Measurements from ENCODE around the gene LUC7L.
"Not testable (repeated sequence)": the region's sequence is repeated elsewhere in the genome, so short reads cannot be mapped to it uniquely, and the experiment has no call there.

LUC7L gene

DNA sequence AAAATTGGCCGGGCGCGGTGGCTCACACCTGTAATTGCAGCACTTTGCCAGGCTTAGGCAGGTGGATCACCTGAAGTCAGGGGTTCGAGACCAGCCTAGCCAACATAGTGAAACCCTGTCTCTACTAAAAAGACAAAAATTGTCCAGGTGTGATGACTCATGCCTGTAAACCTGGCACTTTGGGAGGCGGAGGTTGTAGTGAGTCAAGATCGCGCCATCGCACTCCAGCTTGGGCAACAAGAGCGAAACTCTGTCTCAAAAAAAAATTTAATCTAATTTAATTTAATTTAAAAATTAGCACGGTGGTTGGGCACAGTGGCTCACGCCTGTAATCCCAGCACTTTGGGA lies 50.6 kb downstream of the LUC7L start:
- FAIRE-seq = no peak

DNA sequence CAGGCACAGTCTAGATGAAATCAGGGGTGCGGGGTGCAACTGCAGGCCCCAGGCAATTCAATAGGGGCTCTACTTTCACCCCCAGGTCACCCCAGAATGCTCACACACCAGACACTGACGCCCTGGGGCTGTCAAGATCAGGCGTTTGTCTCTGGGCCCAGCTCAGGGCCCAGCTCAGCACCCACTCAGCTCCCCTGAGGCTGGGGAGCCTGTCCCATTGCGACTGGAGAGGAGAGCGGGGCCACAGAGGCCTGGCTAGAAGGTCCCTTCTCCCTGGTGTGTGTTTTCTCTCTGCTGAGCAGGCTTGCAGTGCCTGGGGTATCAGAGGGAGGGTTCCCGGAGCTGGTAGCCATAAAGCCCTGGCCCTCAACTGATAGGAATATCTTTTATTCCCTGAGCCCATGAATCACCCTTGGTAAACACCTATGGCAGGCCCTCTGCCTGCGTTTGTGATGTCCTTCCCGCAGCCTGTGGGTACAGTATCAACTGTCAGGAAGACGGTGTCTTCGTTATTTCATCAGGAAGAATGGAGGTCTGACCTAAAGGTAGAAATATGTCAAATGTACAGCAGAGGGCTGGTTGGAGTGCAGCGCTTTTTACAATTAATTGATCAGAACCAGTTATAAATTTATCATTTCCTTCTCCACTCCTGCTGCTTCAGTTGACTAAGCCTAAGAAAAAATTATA lies 51.1 kb downstream of the LUC7L start:
- no peak for FAIRE-seq

DNA sequence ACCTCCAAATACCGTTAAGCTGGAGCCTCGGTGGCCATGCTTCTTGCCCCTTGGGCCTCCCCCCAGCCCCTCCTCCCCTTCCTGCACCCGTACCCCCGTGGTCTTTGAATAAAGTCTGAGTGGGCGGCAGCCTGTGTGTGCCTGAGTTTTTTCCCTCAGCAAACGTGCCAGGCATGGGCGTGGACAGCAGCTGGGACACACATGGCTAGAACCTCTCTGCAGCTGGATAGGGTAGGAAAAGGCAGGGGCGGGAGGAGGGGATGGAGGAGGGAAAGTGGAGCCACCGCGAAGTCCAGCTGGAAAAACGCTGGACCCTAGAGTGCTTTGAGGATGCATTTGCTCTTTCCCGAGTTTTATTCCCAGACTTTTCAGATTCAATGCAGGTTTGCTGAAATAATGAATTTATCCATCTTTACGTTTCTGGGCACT lies 51.8 kb downstream of the LUC7L start:
- FAIRE-seq = no peak

DNA sequence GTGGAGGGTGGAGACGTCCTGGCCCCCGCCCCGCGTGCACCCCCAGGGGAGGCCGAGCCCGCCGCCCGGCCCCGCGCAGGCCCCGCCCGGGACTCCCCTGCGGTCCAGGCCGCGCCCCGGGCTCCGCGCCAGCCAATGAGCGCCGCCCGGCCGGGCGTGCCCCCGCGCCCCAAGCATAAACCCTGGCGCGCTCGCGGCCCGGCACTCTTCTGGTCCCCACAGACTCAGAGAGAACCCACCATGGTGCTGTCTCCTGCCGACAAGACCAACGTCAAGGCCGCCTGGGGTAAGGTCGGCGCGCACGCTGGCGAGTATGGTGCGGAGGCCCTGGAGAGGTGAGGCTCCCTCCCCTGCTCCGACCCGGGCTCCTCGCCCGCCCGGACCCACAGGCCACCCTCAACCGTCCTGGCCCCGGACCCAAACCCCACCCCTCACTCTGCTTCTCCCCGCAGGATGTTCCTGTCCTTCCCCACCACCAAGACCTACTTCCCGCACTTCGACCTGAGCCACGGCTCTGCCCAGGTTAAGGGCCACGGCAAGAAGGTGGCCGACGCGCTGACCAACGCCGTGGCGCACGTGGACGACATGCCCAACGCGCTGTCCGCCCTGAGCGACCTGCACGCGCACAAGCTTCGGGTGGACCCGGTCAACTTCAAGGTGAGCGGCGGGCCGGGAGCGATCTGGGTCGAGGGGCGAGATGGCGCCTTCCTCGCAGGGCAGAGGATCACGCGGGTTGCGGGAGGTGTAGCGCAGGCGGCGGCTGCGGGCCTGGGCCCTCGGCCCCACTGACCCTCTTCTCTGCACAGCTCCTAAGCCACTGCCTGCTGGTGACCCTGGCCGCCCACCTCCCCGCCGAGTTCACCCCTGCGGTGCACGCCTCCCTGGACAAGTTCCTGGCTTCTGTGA lies 52.5 kb downstream of the LUC7L start, which contains the start of gene HBA1:
Gene HBA1, plus strand, starts transcription at position 204 of the 906 bp plus-strand sequence. Its CDS starts 37 bp downstream, at position 241.
- FAIRE-seq = not testable (repeated sequence)

DNA sequence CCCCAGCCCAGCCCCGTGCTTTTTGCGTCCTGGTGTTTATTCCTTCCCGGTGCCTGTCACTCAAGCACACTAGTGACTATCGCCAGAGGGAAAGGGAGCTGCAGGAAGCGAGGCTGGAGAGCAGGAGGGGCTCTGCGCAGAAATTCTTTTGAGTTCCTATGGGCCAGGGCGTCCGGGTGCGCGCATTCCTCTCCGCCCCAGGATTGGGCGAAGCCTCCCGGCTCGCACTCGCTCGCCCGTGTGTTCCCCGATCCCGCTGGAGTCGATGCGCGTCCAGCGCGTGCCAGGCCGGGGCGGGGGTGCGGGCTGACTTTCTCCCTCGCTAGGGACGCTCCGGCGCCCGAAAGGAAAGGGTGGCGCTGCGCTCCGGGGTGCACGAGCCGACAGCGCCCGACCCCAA lies 53.2 kb downstream of the LUC7L start:
- not testable (repeated sequence) for FAIRE-seq

DNA sequence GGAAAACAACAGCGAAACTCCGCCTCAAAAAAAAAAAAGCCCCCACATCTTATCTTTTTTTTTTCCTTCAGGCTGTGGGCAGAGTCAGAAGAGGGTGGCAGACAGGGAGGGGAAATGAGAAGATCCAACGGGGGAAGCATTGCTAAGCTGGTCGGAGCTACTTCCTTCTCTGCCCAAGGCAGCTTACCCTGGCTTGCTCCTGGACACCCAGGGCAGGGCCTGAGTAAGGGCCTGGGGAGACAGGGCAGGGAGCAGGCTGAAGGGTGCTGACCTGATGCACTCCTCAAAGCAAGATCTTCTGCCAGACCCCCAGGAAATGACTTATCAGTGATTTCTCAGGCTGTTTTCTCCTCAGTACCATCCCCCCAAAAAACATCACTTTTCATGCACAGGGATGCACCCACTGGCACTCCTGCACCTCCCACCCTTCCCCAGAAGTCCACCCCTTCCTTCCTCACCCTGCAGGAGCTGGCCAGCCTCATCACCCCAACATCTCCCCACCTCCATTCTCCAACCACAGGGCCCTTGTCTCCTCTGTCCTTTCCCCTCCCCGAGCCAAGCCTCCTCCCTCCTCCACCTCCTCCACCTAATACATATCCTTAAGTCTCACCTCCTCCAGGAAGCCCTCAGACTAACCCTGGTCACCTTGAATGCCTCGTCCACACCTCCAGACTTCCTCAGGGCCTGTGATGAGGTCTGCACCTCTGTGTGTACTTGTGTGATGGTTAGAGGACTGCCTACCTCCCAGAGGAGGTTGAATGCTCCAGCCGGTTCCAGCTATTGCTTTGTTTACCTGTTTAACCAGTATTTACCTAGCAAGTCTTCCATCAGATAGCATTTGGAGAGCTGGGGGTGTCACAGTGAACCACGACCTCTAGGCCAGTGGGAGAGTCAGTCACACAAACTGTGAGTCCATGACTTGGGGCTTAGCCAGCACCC lies 54.0 kb downstream of the LUC7L start:
- FAIRE-seq = no peak

DNA sequence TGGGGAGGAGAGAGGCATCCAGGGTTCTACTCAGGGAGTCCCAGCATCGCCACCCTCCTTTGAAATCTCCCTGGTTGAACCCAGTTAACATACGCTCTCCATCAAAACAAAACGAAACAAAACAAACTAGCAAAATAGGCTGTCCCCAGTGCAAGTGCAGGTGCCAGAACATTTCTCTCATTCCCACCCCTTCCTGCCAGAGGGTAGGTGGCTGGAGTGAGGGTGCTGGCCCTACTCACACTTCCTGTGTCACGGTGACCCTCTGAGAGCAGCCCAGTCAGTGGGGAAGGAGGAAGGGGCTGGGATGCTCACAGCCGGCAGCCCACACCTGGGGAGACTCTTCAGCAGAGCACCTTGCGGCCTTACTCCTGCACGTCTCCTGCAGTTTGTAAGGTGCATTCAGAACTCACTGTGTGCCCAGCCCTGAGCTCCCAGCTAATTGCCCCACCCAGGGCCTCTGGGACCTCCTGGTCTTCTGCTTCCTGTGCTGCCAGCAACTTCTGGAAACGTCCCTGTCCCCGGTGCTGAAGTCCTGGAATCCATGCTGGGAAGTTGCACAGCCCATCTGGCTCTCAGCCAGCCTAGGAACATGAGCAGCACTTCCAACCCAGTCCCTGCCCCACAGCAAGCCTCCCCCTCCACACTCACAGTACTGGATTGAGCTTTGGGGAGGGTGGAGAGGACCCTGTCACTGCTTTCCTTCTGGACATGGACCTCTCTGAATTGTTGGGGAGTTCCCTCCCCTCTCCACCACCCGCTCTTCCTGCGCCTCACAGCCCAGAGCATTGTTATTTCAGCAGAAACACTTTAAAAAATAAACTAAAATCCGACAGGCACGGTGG lies 55.1 kb downstream of the LUC7L start:
- not testable (repeated sequence) for FAIRE-seq

DNA sequence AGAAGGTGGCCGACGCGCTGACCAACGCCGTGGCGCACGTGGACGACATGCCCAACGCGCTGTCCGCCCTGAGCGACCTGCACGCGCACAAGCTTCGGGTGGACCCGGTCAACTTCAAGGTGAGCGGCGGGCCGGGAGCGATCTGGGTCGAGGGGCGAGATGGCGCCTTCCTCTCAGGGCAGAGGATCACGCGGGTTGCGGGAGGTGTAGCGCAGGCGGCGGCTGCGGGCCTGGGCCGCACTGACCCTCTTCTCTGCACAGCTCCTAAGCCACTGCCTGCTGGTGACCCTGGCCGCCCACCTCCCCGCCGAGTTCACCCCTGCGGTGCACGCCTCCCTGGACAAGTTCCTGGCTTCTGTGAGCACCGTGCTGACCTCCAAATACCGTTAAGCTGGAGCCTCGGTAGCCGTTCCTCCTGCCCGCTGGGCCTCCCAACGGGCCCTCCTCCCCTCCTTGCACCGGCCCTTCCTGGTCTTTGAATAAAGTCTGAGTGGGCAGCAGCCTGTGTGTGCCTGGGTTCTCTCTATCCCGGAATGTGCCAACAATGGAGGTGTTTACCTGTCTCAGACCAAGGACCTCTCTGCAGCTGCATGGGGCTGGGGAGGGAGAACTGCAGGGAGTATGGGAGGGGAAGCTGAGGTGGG lies 55.9 kb downstream of the LUC7L start:
- FAIRE-seq = not testable (repeated sequence)

DNA sequence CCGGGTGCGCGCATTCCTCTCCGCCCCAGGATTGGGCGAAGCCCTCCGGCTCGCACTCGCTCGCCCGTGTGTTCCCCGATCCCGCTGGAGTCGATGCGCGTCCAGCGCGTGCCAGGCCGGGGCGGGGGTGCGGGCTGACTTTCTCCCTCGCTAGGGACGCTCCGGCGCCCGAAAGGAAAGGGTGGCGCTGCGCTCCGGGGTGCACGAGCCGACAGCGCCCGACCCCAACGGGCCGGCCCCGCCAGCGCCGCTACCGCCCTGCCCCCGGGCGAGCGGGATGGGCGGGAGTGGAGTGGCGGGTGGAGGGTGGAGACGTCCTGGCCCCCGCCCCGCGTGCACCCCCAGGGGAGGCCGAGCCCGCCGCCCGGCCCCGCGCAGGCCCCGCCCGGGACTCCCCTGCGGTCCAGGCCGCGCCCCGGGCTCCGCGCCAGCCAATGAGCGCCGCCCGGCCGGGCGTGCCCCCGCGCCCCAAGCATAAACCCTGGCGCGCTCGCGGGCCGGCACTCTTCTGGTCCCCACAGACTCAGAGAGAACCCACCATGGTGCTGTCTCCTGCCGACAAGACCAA lies 56.8 kb downstream of the LUC7L start, which contains the start of gene HBA2:
Gene HBA2, plus strand, starts transcription at position 503 of the 568 bp plus-strand sequence. Its CDS starts 37 bp downstream, at position 540.
- not testable (repeated sequence) for FAIRE-seq

DNA sequence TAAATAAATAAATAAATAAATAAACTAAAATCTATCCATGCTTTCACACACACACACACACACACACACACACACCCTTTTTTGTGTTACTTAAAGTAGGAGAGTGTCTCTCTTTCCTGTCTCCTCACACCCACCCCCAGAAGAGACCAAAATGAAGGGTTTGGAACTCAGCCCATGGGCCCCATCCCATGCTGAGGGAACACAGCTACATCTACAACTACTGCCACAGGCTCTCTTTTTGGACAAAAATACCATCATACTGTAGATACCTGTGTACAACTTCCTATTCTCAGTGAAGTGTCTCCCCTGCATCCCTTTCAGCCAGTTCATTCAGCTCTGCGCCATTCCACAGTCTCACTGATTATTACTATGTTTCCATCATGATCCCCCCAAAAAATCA lies 58.5 kb downstream of the LUC7L start:
- no peak for FAIRE-seq

DNA sequence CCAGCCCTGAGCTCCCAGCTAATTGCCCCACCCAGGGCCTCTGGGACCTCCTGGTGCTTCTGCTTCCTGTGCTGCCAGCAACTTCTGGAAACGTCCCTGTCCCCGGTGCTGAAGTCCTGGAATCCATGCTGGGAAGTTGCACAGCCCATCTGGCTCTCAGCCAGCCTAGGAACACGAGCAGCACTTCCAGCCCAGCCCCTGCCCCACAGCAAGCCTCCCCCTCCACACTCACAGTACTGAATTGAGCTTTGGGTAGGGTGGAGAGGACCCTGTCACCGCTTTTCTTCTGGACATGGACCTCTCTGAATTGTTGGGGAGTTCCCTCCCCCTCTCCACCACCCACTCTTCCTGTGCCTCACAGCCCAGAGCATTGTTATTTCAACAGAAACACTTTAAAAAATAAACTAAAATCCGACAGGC lies 59.2 kb downstream of the LUC7L start:
- FAIRE-seq = not testable (repeated sequence)

DNA sequence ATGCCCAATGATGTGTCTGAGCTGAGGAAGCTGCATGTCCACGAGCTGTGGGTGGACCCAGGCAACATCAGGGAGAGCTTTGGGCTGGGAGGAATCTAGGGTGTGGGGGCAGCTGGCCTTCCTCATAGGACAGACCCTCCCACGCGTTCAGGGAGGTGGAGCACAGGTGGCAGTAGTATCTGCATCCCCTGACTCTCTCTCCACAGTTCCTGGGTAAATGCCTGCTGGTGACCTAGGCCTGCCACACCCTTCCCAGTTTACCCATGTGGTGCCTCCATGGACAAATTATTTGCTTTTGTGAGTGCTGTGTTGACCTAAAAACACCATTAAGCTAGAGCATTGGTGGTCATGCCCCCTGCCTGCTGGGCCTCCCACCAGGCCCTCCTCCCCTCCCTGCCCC lies 60.2 kb downstream of the LUC7L start:
- FAIRE-seq = no peak

DNA sequence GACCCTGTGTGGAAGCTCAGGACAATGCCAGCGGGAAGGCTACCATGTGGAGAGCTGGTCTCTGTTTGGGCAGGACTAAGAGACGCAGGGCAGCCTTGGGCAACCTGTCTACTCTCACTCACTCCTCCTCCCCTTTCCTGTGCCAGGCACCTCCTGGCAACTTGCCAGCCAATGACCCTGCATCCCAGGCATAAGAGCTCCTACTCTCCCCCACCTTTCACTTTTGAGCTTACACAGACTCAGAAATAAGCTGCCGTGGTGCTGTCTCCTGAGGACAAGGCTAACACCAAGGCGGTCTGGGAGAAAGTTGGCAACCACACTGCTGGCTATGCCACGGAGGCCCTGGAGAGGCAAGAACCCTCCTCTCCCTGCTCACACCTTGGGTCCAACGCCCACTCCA lies 60.8 kb downstream of the LUC7L start:
- no peak for FAIRE-seq

DNA sequence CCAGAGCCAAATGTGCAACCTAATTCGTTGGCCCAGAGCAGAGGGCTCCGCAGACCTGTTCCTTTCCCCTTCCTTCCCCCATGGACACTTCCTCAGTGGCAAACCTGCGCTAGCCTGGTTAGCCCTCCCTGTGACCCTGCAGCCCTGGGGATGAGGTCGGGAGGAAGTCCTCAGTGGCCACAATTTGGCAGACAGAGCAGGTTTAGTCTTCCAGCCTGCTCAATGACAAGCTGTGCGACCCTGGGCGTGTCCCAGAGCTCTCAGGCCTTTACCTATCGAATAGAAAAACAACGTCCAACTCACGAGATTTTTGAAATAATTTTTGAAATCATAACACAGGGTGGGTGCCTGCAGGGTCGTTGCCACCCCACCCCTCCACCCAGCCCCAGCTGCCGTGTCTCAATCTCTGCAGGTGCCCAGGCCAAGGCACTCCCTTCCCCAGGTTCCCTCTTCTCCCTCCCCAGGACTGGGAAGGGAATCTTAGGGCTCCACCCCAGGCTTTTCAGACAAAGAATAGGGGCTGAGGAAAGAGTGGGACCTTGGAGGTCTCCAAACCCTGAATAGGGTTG lies 62.0 kb downstream of the LUC7L start:
- FAIRE-seq = no peak

DNA sequence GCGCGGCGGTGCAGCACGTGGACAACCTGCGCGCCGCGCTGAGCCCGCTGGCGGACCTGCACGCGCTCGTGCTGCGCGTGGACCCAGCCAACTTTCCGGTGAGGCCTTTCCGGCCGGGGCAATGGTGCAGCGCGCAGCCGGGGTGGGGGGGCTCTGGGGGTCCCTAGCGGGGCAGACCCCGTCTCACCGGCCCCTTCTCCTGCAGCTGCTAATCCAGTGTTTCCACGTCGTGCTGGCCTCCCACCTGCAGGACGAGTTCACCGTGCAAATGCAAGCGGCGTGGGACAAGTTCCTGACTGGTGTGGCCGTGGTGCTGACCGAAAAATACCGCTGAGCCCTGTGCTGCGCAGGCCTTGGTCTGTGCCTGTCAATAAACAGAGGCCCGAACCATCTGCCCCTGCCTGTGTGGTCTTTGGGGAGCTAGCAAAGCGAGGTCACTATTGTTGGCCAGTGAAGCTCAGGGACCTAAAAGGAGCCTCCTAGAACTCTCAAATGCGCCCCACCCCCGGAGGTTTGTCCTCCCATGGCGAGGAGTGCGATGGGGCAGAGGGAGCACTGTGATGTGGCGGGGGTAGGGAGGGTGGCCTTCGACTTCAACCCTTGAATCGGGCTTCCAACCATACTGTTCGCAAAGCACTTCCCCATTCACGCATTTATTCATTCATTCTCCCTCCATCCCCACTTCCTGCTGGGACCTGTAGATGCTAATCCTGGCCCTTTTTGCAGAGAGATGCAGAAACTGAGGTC lies 62.7 kb downstream of the LUC7L start:
- FAIRE-seq = no peak

DNA sequence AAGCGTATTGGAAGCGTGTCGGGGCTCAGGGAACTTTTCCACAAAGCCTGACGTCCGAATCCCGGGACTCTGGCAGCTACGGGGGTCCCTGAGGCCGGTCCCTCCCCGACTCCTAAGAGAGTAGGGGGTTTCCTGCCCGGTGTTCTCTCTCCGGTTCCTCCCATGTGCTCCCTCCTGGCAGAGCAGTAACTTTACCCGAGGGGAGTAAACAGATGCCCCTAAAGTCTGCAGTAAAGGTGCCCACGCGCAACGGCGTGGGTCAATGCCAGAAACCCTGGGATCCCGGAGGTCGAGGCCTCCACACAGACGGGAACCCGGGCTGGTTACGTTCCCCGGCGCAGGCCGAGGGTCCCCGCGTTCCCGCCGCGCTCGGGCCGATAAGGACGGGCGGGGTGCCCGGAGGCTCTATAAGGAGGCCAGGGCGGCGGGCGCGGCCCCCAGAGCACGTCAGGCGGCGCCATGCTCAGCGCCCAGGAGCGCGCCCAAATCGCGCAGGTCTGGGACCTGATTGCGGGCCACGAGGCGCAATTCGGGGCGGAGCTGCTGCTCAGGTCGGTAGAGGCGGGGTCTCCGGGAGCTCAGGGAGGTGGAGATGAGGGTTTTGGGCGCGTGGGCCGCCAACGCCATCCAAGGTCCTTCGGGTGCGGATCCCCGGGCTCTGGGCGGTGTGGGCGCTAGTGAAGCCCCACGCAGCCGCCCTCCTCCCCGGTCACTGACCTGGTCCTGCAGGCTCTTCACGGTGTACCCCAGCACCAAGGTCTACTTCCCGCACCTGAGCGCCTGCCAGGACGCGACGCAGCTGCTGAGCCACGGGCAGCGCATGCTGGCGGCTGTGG lies 63.5 kb downstream of the LUC7L start, which contains the start of gene HBM:
Gene HBM, plus strand, starts transcription at position 440 of the 836 bp plus-strand sequence. Its CDS starts 20 bp downstream, at position 460.
- FAIRE-seq = no peak

DNA sequence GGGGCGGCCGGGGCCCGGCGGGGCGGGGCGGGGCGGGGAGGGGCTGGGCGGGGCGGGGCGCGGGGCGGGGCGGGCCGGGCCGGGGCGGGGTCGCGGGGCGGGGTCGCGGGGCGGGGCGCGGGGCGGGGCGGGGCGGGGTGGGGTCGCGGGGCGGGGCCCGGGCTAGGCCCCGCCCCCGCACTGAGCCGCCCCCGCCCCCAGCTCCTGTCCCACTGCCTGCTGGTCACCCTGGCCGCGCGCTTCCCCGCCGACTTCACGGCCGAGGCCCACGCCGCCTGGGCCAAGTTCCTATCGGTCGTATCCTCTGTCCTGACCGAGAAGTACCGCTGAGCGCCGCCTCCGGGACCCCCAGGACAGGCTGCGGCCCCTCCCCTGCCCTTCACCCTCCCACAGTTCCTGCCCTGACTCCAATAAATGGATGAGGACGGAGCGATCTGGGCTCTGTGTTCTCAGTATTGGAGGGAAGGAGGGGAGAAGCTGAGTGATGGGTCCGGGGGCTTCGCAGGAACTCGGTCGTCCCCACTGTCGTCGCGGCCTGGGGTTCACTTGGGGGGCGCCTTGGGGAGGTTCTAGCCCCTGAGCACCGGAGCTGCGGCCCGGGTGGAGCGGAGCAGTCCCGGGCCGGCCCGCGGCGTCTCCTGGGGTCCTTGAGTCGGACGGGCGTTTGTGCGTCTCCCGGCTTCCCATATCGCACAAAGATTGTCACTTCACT lies 64.3 kb downstream of the LUC7L start:
- FAIRE-seq = no peak
